GM11168 (cell line): Measurements from ENCODE around the gene NPEPL1.
"Not testable (repeated sequence)": the region's sequence is repeated elsewhere in the genome, so short reads cannot be mapped to it uniquely, and the experiment has no call there.

ENCODE experiments used
- in situ Hi-C: fragments of 300-500 bp; cut with MboI; formaldehyde crosslinking; loops from one replicate; pipeline ENCODE4 v1.12.0; 2022; ENCODE audit warnings: low sequenced_read_pairs; ENCODE audit not compliant: unreplicated experiment

NPEPL1 gene, protein sequence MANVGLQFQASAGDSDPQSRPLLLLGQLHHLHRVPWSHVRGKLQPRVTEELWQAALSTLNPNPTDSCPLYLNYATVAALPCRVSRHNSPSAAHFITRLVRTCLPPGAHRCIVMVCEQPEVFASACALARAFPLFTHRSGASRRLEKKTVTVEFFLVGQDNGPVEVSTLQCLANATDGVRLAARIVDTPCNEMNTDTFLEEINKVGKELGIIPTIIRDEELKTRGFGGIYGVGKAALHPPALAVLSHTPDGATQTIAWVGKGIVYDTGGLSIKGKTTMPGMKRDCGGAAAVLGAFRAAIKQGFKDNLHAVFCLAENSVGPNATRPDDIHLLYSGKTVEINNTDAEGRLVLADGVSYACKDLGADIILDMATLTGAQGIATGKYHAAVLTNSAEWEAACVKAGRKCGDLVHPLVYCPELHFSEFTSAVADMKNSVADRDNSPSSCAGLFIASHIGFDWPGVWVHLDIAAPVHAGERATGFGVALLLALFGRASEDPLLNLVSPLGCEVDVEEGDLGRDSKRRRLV

DNA sequence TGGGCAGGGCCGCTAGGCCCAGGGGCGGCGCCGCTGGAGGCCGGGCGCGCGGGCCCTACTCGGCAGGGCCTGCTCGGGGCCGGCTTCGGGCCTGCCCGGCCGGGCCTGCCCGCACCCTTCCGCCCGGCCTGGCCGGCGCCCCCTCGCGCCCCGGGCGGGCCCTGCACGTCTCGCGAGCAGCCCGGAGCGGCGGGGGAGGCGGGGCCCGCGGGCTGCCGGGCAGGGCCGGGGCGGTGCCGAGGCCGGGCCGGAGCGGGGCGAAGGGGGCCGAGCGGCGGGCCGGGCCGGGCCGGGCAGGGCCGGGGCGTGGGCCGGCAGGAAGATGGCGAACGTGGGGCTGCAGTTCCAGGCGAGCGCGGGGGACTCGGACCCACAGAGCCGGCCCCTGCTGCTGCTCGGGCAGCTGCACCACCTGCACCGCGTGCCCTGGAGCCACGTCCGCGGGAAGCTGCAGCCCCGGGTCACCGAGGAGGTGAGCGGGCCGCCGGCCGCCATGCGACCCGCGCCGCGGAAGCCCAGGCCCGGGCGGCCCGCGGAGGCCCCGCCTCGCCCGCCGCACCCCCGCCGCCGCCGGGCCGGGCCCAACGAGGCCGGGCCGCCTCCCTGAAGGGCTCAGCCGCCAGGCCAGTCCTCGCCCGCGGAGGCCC lies at the start of gene NPEPL1:
Gene NPEPL1, plus strand, starts transcription at position 222 of the 647 bp plus-strand sequence. Its CDS starts 101 bp downstream, at position 323.
- in situ Hi-C loops: no loop called here

DNA sequence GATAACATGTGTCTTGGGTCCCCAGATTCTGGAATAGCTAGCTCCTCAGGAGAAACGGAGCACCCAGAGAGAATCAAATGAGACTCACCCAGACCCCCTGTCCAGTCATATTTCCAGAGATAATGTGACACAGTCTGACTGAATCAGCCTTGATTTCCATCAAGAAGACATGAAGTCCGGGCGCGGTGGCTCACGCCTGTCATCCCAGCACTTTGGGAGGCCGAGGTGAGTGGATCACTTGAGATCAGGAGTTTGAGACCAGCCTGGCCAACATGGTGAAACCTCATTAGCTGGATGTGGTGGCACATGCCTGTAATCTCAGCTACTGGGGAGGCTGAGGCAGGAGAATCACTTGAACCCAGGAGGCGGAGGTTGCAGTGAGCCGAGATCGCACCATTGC lies 49.7 kb upstream of the NPEPL1 start:
- in situ Hi-C loops: not testable (repeated sequence)

DNA sequence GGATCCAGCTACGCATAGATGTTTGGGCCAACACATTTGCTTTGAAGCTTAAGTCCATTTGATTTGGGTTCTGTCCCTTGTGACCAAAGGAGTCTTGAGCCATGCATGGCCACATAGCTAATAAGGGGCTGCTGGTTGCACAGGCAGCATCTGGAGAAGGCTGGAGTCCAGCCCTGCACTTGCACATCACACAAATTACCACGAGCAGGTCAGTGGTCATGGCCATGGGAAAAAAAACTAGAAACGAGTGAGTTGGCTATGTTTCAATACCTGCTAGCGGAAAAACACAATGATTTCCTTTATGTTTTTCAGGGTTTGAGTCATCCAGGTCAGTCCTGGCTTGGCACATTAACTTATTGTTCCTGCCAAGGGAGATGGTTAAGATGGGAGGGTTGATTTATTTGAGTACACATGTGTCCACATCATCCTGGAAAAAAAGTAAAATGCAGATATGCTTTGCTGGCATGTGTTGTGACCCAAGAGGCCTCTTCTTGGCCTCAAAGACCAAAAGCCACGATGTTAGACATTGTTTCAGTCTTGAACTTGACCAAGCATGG lies 47.1 kb upstream of the NPEPL1 start:
- in situ Hi-C loops: no loop called here

DNA sequence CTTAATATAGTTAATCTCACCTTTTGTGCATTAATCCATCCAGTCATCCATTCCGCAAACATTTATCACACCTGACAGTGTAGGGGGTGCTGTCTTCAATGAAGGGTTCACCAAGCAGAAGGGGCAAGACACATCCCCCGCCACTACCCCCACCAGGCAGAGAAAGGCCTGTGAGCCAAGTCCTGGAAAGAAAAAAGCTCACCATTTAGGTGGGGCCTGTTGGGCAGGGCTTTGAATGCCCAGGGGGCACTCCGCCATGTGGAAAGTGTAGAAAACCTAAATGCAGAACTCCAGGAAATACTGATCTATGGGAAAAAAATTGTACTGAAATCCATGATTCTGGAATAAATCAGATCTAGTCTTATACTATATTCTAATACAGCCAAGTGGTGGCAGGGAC lies 46.3 kb upstream of the NPEPL1 start:
- in situ Hi-C loops: no loop called here

DNA sequence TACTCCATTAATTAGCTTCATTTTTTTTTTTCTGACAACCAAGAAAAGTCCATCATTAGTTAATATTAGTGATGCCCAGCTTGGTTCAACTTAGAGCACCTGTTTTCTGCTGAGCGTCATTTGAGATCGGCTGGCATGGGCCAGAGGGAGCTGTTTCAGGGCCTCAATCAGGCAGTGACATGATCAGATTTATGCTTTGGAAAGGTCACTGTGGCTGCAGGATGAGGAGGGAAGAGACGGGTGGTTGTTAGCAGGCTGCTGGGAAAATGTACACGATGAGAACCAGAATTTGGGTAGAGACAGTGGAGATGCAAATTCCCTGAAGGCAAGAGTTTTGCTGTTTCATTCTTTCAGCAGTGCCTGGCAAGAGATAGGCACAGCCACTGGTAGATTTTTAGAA lies 45.9 kb upstream of the NPEPL1 start:
- in situ Hi-C loops: no loop called here

DNA sequence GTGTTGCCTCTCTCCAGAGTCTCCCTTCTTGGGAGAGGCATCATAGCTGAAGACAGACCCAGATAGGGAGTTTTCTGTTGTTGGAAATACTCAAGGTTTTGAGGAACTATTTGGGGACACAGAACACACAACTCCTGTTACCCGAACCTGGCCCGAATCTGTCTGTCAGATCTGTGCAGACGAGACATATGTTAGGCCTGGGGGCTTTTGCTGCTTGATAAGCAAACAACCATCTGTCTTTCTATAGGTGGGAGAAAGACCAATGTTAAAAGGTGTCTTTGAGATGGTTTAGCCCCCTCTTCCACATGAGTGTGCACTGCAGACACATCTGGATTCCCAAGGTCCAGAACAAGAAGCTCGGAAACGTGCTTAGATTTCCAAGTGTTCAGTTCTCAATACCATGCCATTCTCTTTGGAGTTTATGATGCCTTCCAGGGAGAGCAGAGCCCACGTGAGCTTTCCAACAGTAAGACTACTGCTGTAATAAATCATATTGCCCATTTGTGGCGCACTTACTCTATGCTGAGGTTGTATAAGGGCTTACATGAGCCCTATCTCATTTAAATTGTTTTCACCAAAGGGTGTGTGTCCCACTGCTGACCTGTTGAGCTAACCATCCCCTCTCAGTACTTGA lies 45.3 kb upstream of the NPEPL1 start:
- in situ Hi-C loops: no loop called here

DNA sequence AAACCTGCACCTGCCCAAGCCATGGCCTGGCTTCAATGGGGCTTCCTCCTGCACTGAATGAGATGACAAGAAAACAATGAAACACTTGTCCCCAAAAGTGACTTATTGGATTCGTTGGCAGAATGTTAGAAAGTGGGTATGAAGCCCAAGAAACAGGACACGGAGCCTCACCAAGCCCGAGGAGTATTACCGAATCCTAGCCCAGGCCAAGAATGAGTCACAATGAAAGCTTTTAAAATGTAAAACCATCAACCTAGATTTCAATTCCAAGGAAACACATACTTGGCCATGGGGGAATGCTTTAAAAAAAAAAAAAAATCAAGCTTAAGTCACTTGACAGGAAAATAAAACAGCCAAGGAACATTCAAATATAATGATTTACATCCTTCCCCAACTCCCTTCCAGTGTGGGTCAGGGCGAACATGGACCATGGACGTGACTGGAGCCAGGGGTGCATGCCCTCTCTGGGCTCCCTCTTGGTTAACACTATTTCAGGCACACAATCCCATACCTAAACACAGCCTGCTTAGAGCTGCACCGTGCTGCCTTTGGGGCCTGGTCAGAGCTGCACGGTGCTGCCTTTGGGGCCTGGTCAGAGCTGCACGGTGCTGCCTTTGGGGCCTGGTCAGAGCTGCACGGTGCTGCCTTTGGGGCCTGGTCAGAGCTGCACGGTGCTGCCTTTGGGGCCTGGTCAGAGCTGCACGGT lies 44.7 kb upstream of the NPEPL1 start:
- in situ Hi-C loops: no loop called here

DNA sequence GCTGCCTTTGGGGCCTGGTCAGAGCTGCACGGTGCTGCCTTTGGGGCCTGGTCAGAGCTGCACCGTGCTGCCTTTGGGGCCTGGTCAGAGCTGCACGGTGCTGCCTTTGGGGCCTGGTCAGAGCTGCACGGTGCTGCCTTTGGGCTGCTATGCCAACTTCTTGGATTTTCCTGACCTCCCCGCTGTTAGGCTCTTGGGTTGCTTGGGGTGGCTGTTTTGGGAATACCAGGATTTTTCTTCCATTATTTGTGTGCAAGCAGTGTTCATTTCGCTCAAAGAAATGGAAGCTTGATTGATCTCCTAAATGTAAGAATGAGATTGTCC lies 44.1 kb upstream of the NPEPL1 start:
- in situ Hi-C loops: not testable (repeated sequence)

DNA sequence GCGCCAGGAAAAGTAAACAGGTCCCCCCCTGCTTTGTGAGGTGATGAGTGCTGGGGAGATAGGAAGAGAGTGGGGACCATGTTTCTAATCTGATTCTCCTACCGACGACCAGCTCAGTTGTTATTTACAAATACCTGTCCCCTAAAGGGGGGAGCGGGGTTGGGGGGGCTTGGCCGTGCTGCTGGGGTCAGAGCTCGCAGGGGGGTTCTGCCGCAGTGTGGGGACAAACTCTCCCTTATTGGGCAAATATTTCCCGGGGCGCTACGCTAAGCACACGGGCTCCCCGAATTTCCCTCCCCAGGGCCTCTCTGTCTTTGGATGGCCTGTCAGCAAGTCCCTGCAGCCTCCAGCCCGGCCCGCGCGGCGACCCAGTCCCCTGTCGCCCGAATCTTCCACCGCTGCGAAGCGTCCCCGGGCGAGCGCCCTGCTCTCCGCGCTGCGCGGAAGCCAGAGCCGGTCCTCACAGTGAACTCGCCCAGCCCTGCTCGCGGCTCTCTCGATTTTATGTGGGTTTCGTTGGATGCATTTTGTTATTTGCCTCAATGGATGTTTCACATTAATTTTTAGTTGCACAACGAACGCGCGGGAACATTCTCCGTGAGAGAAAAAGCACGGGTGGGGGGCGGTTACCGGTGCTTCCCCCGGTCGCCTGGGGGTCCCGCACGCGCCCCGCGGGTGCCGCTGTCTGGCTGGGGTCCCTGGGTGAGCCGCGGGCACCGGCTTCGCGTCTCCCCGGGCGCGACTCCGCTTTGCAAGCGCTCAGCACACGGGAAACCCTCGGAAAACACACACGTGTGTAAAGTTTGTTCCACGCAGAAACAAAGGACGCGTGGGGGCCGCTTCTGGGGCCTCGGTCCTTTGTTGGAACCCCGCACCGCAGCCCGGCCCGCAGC lies 43.1 kb upstream of the NPEPL1 start:
- in situ Hi-C loops: loop anchor here (25.0 kb wide), 1 partner anchor 412 kb away; the partner anchor contains the start of gene ANKRD60

DNA sequence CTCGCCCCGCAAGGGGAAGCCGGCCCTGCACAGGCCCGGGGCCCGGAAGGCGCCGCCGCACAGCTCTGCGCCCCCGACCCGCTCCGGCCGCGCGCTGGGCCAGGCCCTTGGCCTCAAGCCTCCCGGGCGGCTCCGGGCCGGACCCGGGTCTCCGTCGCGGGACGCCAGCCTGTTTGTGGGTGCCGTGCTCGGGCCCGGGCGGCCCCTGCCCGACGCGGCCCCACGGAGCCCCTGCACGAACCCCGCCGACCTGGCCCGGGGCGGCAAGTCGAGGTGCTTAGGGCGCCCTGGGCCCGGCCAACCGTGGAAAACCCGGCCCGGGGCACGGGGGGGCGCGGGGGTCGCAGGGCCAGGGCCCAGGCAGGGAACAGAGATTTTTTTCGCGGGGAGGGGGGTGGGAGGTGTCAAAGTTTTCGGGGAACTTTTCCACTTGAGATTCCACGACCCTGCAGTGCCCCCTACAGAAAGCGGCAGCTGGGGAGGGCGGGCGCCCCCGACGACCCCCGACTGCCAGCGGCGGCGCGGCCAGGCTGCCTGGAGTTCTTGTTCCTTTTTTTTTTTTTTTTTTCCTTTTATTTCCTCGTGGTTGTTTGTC lies 42.3 kb upstream of the NPEPL1 start:
- in situ Hi-C loops: loop anchor here (25.0 kb wide), 1 partner anchor 413 kb away; the partner anchor contains the start of gene ANKRD60

DNA sequence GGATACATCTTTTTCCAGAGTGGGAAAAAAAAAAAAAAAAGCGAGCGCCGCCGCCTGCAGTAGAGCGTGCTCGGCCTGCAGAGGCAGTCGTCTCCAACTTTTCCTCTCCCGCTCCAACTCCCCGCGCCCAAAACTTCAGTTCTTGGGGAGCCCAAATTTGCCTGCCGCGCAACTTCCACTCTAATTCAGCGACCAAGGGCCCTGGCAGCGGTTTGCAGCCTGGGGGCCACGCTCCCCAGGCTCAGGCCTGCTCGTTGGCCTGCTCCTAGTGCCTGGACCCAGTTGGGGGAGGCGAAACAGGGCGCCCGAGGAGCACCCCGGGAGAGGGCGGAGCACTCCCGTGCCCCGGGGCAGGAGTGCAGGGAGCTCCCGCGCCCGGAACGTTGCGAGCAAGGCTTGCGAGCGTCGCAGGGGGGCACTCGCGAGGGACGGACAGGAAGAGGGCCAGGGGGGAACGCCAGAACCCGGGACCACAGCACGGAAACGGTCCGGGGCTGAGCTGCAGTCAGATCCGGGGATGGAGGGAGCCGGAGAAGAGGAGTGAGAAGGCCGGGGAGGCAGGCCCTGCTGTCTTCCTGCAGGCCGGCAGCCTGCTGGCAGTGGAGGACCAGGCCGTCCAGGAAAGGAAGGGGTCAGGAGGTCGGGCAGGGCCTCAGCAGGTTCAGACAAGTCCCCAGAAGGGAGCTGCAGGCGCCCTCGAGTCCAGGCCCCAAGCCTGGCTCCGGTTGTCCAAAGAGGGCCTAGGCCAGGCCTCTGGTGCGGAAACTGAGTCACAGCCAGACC lies 41.6 kb upstream of the NPEPL1 start, which contains the start of gene STX16:
Gene STX16, plus strand, starts transcription at position 508 of the 783 bp plus-strand sequence. CDS start 724 bp downstream, outside the sequence.
- in situ Hi-C loops: loop anchor here (25.0 kb wide), 1 partner anchor 414 kb away; the partner anchor contains the start of gene ANKRD60

DNA sequence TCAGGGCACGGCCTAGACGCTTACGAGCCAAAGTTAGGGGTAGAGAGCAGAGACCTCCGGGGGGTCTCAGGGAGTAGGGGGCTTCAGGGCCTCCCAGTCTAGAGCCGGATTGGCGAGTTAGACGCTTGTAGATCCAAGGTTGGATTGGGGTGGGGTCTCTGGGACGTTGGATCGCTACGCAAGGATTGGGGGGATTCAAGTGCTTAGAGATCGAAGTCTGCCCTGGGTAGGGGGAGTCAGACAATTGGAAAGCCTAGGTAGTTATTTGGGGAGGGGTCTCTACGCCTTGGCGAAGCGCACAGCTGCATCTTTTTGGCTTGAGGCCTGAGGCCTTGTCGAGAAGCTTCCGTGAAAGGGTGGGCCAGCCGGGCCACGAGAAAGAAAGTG lies 41.0 kb upstream of the NPEPL1 start:
- in situ Hi-C loops: loop anchor here (25.0 kb wide), 1 partner anchor 414 kb away; the partner anchor contains the start of gene ANKRD60

DNA sequence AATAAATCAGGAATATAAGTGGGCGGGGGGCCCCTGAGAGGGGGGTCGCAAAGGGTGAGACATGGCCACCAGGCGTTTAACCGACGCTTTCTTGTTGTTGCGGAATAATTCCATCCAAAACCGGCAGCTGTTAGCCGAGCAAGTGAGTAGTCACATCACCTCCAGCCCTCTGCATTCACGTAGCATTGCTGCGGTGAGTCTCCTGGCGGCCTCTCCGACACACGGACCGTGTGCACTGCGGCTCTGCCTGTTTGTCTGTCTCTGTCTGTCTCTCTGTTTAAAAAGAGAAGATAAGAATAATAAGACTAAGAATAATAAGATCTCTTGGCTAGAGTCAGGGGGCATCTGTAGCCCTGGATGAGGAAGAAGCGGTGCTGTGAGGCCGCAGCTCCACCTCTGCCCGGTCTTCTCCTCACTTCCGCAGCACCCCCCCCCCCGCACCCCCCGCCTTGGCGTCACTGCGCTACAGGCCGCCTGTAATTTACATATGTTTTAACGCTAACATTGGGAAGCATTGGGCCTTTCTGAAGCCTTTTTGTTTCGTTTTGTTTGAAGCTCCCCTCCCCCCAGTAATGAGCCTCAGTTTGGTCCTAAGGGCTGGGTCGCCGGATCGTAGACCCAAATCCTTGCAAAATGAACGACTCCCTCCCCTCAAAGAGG lies 40.5 kb upstream of the NPEPL1 start:
- in situ Hi-C loops: loop anchor here (25.0 kb wide), 1 partner anchor 415 kb away; the partner anchor contains the start of gene ANKRD60

DNA sequence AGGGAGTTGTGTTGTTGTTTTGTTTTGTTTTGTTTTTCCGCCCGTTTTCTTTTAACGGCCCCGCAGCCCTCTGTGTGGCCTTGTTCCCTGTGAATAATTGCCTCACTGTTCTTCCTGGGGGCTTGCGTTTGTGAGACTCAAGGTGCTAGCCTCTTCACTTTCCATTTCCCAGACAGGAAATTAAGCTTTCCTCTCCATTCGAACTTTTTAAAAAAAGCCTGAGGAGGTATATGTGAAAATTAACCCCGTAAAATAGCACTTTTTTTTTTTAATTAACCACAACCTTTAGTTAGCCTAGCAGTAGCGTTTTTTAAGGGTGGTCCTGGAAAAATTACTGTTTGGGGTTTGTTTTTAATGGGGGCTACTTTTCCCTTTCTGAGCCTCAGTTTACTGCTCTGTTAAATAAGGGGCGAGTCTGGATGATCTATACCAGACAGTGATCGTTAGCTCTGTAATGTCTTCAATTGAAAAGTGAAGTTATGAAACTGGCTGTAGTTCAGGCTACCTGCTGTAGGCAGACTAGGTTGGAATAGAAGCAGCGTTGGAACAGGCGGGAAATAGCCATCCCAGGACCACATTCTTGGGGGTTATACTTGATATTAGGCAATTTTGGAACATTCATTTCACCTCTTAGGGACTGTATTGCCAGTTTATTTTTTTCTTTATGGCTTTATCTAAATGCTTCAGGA lies 39.9 kb upstream of the NPEPL1 start:
- in situ Hi-C loops: loop anchor here (25.0 kb wide), 1 partner anchor 415 kb away; the partner anchor contains the start of gene ANKRD60

DNA sequence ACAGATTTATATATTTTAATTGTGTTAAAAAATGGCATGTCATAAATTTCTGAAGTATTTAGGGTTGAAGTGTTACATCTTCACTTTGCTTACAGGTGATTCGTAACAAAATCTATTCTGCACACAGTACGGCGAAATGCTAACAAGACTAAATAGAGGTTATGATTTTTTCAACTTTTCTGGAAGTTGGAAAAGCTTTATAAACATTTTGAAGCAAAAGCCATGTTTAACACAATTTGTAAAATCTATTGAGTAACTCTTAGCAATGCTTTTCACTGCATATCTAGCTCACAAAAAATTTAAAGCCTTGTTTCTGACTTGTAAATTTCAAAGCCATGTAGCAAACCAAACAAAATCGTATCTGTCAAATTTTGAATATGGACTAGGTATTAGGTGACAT lies 38.3 kb upstream of the NPEPL1 start:
- in situ Hi-C loops: loop anchor here (25.0 kb wide), 1 partner anchor 417 kb away; the partner anchor contains the start of gene ANKRD60
